ENCODE data around the gene AVL9.

AVL9 gene

DNA sequence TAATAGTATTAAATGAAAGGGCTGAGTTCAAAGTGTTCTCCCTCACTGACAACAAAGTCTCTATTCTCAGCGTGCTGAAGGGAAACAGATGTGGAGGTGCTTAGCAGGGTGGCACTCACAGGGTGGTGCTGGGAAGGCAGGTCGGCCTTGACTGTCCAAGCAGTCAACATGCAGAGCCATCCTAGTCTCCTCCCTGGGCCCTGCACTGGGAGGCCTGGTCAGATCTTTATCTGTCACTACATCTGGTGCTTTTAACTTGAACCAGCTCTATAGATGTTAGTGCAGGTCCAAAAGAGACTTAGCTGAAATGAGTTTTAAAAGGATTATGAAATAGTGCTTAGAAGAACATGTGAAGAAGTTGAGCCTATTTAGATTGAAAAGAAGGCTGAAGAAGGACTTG, 82.1 kb downstream of the AVL9 start:
- ChIA-PET CTCF (interaction anchor here (1.0 to 1.5 kb wide), 2 partner anchors 11 kb away, joined by 3 to 5 read pairs; no protein-coding TSS in a partner anchor), POLR2A (no interaction called here)
- TF ChIP-seq, protein P1, sequence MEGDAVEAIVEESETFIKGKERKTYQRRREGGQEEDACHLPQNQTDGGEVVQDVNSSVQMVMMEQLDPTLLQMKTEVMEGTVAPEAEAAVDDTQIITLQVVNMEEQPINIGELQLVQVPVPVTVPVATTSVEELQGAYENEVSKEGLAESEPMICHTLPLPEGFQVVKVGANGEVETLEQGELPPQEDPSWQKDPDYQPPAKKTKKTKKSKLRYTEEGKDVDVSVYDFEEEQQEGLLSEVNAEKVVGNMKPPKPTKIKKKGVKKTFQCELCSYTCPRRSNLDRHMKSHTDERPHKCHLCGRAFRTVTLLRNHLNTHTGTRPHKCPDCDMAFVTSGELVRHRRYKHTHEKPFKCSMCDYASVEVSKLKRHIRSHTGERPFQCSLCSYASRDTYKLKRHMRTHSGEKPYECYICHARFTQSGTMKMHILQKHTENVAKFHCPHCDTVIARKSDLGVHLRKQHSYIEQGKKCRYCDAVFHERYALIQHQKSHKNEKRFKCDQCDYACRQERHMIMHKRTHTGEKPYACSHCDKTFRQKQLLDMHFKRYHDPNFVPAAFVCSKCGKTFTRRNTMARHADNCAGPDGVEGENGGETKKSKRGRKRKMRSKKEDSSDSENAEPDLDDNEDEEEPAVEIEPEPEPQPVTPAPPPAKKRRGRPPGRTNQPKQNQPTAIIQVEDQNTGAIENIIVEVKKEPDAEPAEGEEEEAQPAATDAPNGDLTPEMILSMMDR (IDR thresholded peaks at IDR 0.05; ENCODE audit: control extremely low read depth, extremely low read depth, low read depth, missing control alignments) = no peak
- DNase-seq (ENCODE audit: extremely low spot score) = no peak

DNA sequence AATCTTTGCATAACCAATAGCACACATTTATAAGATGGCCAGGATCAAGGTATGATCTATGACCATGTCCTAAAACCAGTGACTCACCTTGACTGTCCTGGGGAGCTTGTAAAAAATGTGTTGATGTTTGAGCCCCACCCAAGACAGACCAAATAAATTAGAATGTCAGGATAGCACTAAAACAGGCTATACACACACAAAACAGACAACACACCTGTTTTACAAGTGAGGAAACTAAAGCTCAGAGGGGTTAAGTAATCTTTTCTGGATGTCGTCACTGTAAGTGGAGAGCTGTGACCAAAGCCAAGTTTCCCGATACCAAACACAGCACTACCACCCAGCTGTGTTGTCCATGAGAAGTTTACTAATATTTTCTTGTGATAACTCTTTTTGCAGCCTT, 84.5 kb downstream of the AVL9 start:
- TF ChIP-seq, protein P1 (IDR thresholded peaks at IDR 0.05; ENCODE audit: control extremely low read depth, extremely low read depth, low read depth, missing control alignments) = no peak
- ChIA-PET POLR2A (no interaction called here), CTCF (interaction anchor here (0.9 to 2.2 kb wide), 2 partner anchors 14 to 16 kb away, joined by 3 to 5 read pairs; no protein-coding TSS in a partner anchor)
- DNase-seq (ENCODE audit: extremely low spot score) = no peak

DNA sequence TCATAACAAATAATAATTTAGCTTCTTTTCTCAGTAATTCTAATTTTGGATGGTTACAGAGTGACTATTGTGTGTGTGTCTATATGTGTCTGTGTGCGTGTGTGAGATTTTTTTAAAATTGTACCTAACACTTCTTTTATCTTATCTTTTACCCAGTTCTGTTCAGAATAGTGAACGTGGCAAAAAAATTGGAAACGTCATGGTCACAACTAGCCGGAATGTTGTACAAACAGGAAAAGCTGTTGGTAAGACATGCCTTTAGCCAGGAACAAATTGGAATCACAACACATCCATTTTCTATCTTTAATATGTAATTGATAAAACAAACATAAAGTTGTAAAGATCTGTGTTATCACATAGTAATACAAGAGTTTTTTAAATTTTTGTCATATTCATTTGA, 85.4 kb downstream of the AVL9 start:
- DNase-seq (ENCODE audit: extremely low spot score) = no peak
- POLR2A ChIA-PET = no interaction called here
- TF ChIP-seq, protein P1 (IDR thresholded peaks at IDR 0.05; ENCODE audit: control extremely low read depth, extremely low read depth, low read depth, missing control alignments) = no peak
- CTCF ChIA-PET = interaction anchor here (0.9 to 1.5 kb wide), 2 partner anchors 9 to 16 kb away, joined by 3 to 4 read pairs; no protein-coding TSS in a partner anchor

DNA sequence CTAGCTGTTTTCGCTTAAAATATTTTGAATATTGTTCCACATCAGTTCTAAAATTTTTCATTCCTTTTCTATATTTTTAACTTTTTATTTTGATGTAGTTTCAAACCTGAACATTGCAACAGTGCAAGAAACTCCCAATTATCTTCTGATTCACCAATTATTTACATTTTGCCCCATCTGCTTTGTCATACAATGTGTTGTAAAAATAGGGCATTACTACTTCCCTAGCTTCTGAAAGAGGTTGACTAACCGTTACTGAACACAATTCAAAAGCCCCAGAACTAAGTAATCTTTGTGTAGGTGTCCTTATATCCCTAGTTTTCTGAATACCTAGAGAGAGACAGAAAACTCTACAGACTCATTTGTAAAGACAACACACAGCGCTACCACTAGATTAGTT, 86.7 kb downstream of the AVL9 start:
- no peak for DNase-seq (ENCODE audit: extremely low spot score)
- TF ChIP-seq, protein P1 (IDR thresholded peaks at IDR 0.05; ENCODE audit: control extremely low read depth, extremely low read depth, low read depth, missing control alignments) = no peak
- ChIA-PET CTCF (interaction anchor here (1.5 kb wide), 1 partner anchor 11 kb away, joined by 4 read pairs; no protein-coding TSS in a partner anchor), POLR2A (no interaction called here)

DNA sequence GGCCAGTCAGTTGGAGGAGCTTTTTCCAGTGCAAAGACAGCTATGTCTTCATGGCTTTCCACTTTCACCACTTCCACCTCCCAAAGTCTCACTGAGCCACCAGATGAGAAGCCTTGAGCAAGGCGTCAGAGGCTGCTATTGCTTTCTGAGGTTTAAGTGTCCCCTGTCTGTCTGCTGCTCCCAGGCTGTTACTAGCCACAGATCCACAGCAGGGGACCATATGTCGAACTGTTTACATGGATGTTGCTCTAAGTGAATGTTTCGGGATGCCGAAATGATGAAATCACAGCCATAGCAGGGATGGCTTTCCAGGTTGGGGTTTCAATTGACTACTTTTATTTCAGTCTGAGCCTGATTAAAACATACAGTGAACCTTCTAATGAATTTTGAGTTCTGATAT, 88.5 kb downstream of the AVL9 start:
- POLR2A ChIA-PET = no interaction called here
- CTCF ChIA-PET = no interaction called here
- TF ChIP-seq, protein P1 (IDR thresholded peaks at IDR 0.05; ENCODE audit: control extremely low read depth, extremely low read depth, low read depth, missing control alignments) = no peak
- no peak for DNase-seq (ENCODE audit: extremely low spot score)

DNA sequence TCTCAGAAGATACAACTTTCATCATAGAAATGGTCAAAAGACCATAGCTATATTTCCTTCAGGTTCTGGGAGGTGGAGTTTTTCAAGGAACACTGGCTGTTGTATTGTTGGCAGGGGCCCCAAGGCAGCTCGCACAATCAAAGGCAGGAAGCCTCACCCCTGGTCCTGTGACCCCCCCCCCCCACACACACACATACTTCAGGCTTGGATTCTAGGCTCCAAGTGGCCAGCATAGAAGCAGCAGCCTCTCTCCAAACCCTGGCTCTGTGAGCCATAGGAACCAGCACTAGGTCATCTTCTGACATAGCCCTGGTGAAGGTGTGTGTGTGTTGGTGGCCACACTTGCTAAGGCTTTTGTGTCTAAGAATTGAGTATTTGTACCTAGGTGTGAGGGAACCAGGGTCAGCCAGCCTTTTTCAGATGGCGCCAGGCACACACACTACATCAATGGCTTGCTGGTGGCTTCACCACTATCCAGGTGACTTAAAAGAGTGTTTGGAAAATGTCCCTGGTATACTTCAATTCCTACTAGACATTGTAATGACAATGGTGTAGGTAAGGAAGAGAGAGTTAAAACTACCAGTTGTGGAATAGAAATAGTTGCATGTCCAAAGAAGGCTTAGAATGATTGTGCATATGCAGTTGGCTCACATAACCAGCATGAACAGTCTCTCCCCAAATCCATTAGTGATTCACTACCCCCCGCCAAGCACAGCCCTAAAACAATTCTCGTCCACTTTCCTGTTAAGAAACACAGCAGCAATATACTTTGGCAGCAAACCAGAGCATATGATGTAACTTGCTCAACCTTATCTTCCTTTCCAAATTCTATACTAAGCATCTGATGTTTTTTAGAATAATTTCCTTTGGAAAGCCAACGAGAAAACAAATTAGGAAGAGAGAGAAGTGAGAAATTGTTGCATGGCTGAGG, 91.3 kb downstream of the AVL9 start:
- DNase-seq (ENCODE audit: extremely low spot score) = no peak
- POLR2A ChIA-PET = no interaction called here

More for the DNA sequence above, 91.3 kb downstream of the AVL9 start:
- CTCF ChIA-PET = no interaction called here
- TF ChIP-seq, protein P1 (IDR thresholded peaks at IDR 0.05; ENCODE audit: control extremely low read depth, extremely low read depth, low read depth, missing control alignments) = no peak
